Subcutaneous abdominal adipose tissue (tissue), 5 donors: ENCODE data around the gene TMCC3.

Experiments
- H3K27ac ChIP-seq: one replicate; pipeline ENCODE4 v1.7.0; 2013; ENCODE audit warnings: low read depth, mild to moderate bottlenecking, inconsistent platforms, low read length, moderate library complexity
- H3K27me3 ChIP-seq, 5 donors: one replicate each; pipeline ENCODE4 v1.7.0; 2013; ENCODE audit warnings: low read length in 5 of 5, inconsistent platforms in 1 of 5; ENCODE audit not compliant: control insufficient read depth in 5 of 5, insufficient read depth in 4 of 5
- H3K36me3 ChIP-seq, 5 donors: one replicate each; pipeline ENCODE4 v1.7.0; 2013; ENCODE audit warnings: low read length in 5 of 5; ENCODE audit not compliant: control insufficient read depth in 5 of 5, insufficient read depth in 5 of 5
- H3K4me1 ChIP-seq, 5 donors: one replicate each; pipeline ENCODE4 v1.7.0; 2013; ENCODE audit warnings: low read length in 5 of 5, mild to moderate bottlenecking in 3 of 5, moderate library complexity in 1 of 5; ENCODE audit not compliant: control insufficient read depth in 5 of 5, insufficient read depth in 5 of 5
- H3K4me3 ChIP-seq, 5 donors: one replicate each; pipeline ENCODE4 v1.7.0; 2013; ENCODE audit warnings: low read length in 5 of 5, low read depth in 1 of 5
- H3K9ac ChIP-seq, 5 donors: one replicate each; pipeline ENCODE4 v1.7.0; 2013; ENCODE audit warnings: low read length in 5 of 5, mild to moderate bottlenecking in 4 of 5, moderate library complexity in 3 of 5
- H3K9me3 ChIP-seq, 5 donors: one replicate each; pipeline ENCODE4 v1.7.0; 2013; ENCODE audit warnings: low read length in 5 of 5; ENCODE audit not compliant: control insufficient read depth in 5 of 5
- donor health status: healthy.
- donor health status: healthy.
- donor health status: healthy.
- donor health status: healthy.
- donor health status: healthy.

The TMCC3 gene

DNA sequence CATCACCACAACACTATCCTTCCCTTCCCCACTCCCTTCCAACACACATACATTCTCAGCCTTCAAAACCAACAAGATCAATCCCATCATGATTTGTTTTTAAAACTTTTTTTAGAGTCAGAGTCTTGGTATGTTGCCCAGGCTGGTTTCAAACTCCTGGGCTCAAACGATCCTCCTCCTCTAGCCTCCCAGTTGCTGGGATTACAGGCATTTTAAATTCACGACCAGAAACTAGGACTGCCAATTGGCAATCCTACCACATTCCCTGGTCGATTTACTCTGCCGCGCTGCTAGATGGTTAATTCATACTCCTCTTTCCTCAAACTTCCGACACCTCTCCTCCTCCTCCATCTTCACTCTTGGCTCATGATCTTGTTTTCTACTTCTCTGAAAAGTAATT lies 37.5 kb upstream of the TMCC3 start:
- H3K27ac ChIP-seq: no peak overlapping the region

DNA sequence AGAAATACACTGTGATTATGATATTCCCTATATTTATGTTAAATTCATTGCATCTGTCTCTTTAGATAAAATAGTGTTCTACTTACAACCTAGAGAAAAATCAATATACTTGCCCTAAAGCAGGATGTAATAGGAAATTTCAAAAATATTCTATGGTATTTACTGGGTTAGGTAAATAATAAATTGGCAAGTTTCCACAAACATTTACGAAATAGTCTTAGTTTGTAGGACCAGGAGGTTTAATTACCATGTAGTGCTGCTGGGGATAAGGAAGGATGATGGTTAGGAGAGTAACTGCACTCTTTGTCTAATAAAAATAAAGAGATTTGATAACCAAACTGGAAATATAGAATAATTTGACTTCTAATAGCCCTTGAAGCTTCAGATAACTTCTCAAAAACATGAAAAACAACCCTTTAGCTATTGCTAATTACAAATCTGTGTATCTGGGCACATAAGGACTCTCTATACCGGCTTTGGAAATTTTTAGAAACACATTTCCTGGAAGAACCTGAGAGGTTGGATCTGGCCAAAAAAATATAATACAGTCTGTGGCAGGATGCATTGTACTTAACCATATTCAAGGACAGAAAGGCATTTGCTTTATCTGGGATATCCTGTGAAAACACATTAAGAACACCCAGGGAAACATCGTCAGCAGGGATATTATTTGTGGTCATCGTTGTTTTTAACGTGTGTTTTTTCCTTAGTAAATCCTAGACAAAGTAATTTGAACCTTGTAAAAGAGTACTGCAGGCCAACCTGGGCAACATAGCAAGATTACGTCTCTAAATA lies 36.7 kb upstream of the TMCC3 start:
- Histone ChIP-seq H3K4me1 (peaks cover 6 to 38% (median 20%) of the 10 kb centered on the region in 5 donors), H3K4me3 (no peak overlapping the region), H3K36me3 (no peaks in the 10 kb centered on the region), H3K9ac (no peak overlapping the region), H3K27ac (no peak overlapping the region), H3K27me3 (no peaks in the 10 kb centered on the region), H3K9me3 (no peaks in the 10 kb centered on the region)

More for the DNA sequence above, 37.5 kb upstream of the TMCC3 start:
- no peaks in the 10 kb centered on the region for H3K27me3 ChIP-seq
- no peaks in the 10 kb centered on the region for H3K36me3 ChIP-seq
- H3K4me3 ChIP-seq: no peak overlapping the region
- peaks cover 6 to 38% (median 20%) of the 10 kb centered on the region in 5 donors for H3K4me1 ChIP-seq
- no peaks in the 10 kb centered on the region for H3K9me3 ChIP-seq
- no peak overlapping the region for H3K9ac ChIP-seq

DNA sequence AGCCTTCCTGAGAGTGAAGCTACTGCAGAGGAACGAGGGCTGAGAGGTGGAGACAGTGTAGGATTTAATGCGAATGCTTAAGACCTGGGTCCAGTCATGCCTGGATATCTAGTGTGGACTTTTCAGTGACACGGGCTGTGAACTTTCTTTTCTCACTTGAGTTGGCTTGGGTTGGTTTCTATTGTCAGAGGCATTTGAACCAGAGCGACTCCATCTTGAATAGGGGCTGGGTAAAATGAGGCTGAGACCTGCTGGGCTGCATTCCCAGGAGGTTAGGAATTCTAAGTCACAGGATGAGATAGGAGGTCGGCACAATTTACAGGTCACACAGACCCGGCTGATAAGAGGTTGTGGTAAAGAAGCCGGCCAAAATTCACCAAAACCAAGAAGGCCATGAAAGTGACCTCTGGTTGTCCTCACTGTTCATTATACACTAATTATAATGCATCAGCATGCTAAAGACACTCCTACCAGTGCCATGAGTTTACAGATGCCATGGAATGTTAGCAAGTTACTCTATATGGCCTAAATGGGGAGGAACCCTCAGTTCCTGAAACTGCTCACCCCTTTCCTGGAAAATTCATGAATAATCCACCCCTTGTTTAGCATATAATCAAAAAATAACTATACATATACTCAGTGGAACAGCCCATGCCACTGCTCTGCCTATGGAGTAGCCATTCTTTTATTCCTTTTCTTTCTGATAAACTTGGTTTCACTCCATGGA lies 34.2 kb upstream of the TMCC3 start:
- H3K27me3 ChIP-seq: no peaks in the 10 kb centered on the region
- H3K9me3 ChIP-seq: no peaks in the 10 kb centered on the region
- H3K27ac ChIP-seq: no peak overlapping the region
- no peak overlapping the region for H3K4me3 ChIP-seq
- H3K36me3 ChIP-seq: no peaks in the 10 kb centered on the region
- H3K9ac ChIP-seq: no peak overlapping the region
- peaks cover 0 to 25% (median 7%) of the 10 kb centered on the region in 5 donors for H3K4me1 ChIP-seq

DNA sequence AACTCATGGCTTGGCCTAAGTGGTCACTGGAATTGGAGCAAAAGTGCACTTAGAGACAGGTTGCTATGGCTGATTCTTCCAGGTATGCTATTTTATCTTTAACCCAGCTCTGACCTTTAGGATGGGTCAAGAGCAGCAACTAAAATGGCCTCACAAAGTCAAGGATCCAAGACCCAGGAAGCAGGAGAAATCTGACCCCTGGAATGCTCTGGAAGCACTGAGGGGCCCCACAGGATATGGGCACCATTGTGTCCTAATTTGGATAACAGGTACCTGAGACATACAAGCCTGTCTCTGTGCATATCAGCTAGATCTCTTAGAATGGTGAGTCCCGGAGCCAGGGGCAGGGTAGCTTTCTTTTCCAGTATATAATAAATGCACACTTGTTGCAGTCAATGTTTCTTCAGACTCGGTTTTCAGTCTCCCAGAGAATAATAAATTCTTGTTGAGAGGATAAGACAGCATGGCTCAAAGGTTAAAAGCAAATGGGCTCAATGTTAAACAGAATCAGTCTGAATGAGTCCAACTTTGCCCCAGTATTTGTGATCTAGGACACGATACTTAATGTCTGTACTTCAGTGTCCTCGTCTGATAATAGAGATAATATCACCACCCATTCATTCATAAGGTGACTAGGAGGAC lies 29.3 kb upstream of the TMCC3 start:
- no peaks in the 10 kb centered on the region for H3K9me3 ChIP-seq
- no peak overlapping the region for H3K4me3 ChIP-seq
- no peak overlapping the region for H3K27ac ChIP-seq
- H3K36me3 ChIP-seq: no peaks in the 10 kb centered on the region
- H3K27me3 ChIP-seq: no peaks in the 10 kb centered on the region
- H3K9ac ChIP-seq: no peak overlapping the region
- peaks cover 3 to 16% (median 12%) of the 10 kb centered on the region in 5 donors for H3K4me1 ChIP-seq

DNA sequence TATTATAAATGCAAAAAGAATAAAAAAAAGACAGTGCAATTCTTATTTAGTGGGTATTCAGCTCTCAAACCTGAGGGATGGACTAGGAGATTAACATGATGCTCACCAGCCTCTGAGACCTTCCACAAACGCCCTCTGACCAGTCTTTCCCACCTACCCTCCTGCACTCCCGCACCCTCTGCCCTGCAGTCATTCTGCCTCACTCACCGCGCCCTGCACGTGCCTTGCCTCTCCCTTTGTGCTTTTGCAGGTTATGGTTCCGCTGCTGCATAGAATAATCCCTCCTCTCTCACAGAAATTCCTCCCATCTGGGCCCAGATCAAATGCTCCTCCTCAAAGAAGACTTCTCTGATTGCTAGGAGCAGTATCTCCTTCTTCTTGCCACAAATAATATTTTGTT lies 28.5 kb upstream of the TMCC3 start:
- no peak overlapping the region for H3K27ac ChIP-seq
- H3K9me3 ChIP-seq: no peaks in the 10 kb centered on the region
- H3K27me3 ChIP-seq: no peaks in the 10 kb centered on the region
- no peak overlapping the region for H3K9ac ChIP-seq
- no peak overlapping the region for H3K4me3 ChIP-seq
- H3K36me3 ChIP-seq: no peaks in the 10 kb centered on the region
- H3K4me1 ChIP-seq: peaks cover 4 to 22% (median 15%) of the 10 kb centered on the region in 5 donors

DNA sequence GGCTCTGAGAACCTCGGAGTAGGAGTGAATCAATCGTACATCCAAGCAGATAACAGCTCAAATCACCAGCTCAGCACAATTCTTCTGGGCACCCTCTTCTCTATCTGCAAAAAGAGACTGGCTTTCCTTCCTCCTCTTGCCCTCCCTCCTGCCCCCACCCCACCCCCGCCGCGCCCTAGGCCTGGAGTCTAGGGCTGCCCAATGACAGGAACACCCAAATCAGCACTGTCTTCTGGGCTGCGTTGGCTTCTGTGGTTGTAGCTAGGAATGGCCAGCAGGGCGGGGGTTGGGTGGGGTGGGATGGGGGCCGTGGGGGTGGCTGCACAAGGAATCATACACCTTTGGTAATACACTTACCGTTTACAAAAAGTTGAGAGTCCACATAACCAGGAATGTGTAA lies 28.0 kb upstream of the TMCC3 start:
- no peak overlapping the region for H3K4me3 ChIP-seq
- H3K9ac ChIP-seq: no peak overlapping the region

GRCh38 chr12:94677778-94678177 lies 27.4 kb upstream of the TMCC3 start:
- Histone ChIP-seq H3K27ac (no peak overlapping the region), H3K4me1 (peaks cover 4 to 26% (median 15%) of the 10 kb centered on the region in 5 donors), H3K4me3 (no peak overlapping the region), H3K27me3 (no peaks in the 10 kb centered on the region), H3K9me3 (no peaks in the 10 kb centered on the region), H3K9ac (no peak overlapping the region), H3K36me3 (no peaks in the 10 kb centered on the region)

More for the DNA sequence above, 28.0 kb upstream of the TMCC3 start:
- Histone ChIP-seq H3K27ac (no peak overlapping the region), H3K27me3 (no peaks in the 10 kb centered on the region), H3K9me3 (no peaks in the 10 kb centered on the region), H3K4me1 (peaks cover 4 to 24% (median 15%) of the 10 kb centered on the region in 5 donors), H3K36me3 (no peaks in the 10 kb centered on the region)

DNA sequence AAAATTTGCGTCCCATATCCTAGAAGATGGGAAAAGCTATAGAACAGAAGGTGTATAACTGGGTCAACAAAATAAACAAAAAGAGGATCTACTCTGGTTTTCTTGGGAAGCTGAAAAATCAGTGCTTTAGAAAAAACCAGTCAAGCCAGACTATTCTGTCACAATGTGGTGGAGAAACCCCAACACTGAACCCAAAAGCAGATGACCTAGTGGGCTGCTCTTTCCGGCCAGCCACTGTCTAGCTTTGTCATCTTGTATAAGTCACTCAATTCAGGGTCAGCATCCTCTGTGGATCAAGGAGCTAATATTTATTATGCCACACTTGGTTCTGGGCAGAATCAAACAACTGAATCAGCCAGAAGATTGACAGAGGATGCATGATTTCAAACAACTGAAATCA lies 26.6 kb upstream of the TMCC3 start:
- Histone ChIP-seq H3K4me1 (peaks cover 4 to 26% (median 15%) of the 10 kb centered on the region in 5 donors), H3K4me3 (no peak overlapping the region), H3K36me3 (no peaks in the 10 kb centered on the region), H3K27ac (no peak overlapping the region), H3K9me3 (no peaks in the 10 kb centered on the region), H3K27me3 (no peaks in the 10 kb centered on the region), H3K9ac (no peak overlapping the region)

GRCh38 chr12:94676031-94676641 lies 25.8 kb upstream of the TMCC3 start:
- Histone ChIP-seq H3K4me3 (no peak overlapping the region), H3K9ac (no peak overlapping the region), H3K27ac (no peak overlapping the region), H3K27me3 (no peaks in the 10 kb centered on the region), H3K4me1 (peaks cover 4 to 26% (median 15%) of the 10 kb centered on the region in 5 donors), H3K36me3 (no peaks in the 10 kb centered on the region), H3K9me3 (no peaks in the 10 kb centered on the region)
